ENCODE results near the gene MKNK1.
A peak's percentile ranks its signal among the peaks of the same experiment; 100 is the strongest.

Gene MKNK1

GRCh38 chr1:46536527-46536926 lies 67.5 kb downstream of the MKNK1 start:
- DNase-seq = no peak

GRCh38 chr1:46535063-46535462 lies 69.0 kb downstream of the MKNK1 start:
- peak in 1 of 2 donors; percentile 15 for DNase-seq

- DNase-seq = peak; percentile 47 to 55
These were observed 70.7 kb downstream of the MKNK1 start for GRCh38 chr1:46533179-46533864.

GRCh38 chr1:46532498-46533178 lies 71.4 kb downstream of the MKNK1 start:
- DNase-seq = peak; percentile 70 to 71

GRCh38 chr1:46532095-46532494 lies 72.0 kb downstream of the MKNK1 start:
- no peak for DNase-seq

- DNase-seq = no peak
These were observed 73.2 kb downstream of the MKNK1 start for GRCh38 chr1:46530791-46531409.

GRCh38 chr1:46530311-46530710 lies 73.8 kb downstream of the MKNK1 start:
- no peak for DNase-seq

- no peak for DNase-seq
These were observed 74.9 kb downstream of the MKNK1 start for GRCh38 chr1:46529031-46529630.

- DNase-seq = no peak
These were observed 75.6 kb downstream of the MKNK1 start for GRCh38 chr1:46528297-46528955.

GRCh38 chr1:46527474-46528296 lies 76.4 kb downstream of the MKNK1 start:
- DNase-seq = peak; percentile 63 to 69

GRCh38 chr1:46526691-46527291 lies 77.3 kb downstream of the MKNK1 start:
- DNase-seq = no peak

- DNase-seq = no peak
These were observed 77.9 kb downstream of the MKNK1 start for GRCh38 chr1:46526013-46526690.

- DNase-seq = no peak
These were observed 78.7 kb downstream of the MKNK1 start for GRCh38 chr1:46525253-46525983.

GRCh38 chr1:46524843-46525242 lies 79.2 kb downstream of the MKNK1 start:
- no peak for DNase-seq

- DNase-seq = no peak
These were observed 80.3 kb downstream of the MKNK1 start for GRCh38 chr1:46523496-46524353.

GRCh38 chr1:46522969-46523320 lies 81.1 kb downstream of the MKNK1 start:
- DNase-seq = no peak

GRCh38 chr1:46522184-46522968 lies 81.7 kb downstream of the MKNK1 start:
- DNase-seq = peak in 1 of 2 donors; percentile 21

GRCh38 chr1:46521414-46521813 lies 82.7 kb downstream of the MKNK1 start:
- no peak for DNase-seq

All from activated CD4-positive, alpha-beta T cell treated with anti-CD3 and anti-CD28 coated beads for 4 hours (primary cell).